HL-60 (cell line): ENCODE data around the gene OSBPL2. TPM values are rescaled to one million over a fixed set of nuclear protein-coding genes. Genes with fewer than 3 reads are reported as not detected.

Experiments
- DNase-seq, 2 experiments: peaks; one replicate each; pipeline ENCODE4 v3.0.0-alpha.2; 2010 to 2020; ENCODE audit warnings: low read depth in 1 of 2, low spot score in 1 of 2
- H3K27ac ChIP-seq: fragments of 250-450 bp; sonication (Bioruptor Pico); replicated peaks from 2 replicates; pipeline ENCODE4 v1.5.1; 2020; ENCODE audit warnings: mild to moderate bottlenecking, moderate library complexity
- H3K27me3 ChIP-seq: fragments of 250-450 bp; sonication (Bioruptor Pico); 2 replicates; pipeline ENCODE4 v1.5.1; 2021; ENCODE audit warnings: mild to moderate bottlenecking, moderate library complexity; ENCODE audit not compliant: insufficient read depth, poor library complexity, severe bottlenecking
- H3K4me3 ChIP-seq: replicated peaks from 2 replicates; pipeline ENCODE4 v1.5.1; 2011; ENCODE audit warnings: mild to moderate bottlenecking, control low read depth, low read length; ENCODE audit not compliant: insufficient read depth
- GABPA ChIP-seq: IDR thresholded peaks from 2 replicates; pipeline ENCODE4 v1.6.1; 2012; ENCODE audit warnings: low read depth
- POLR2AphosphoS5 ChIP-seq: IDR thresholded peaks from 2 replicates; pipeline ENCODE4 v1.6.1; 2012; ENCODE audit warnings: low read depth
- SPI1 ChIP-seq: IDR thresholded peaks from 2 replicates; pipeline ENCODE4 v1.6.1; 2012; ENCODE audit warnings: low read depth, mild to moderate bottlenecking, borderline replicate concordance
- microRNA-seq: library from miRNA; unstranded; fragments of <30 nt; microRNA quantifications from one replicate; pipeline ENCODE4, GENCODE V29; 2018
- TF ChIP-seq, protein P1 (sequence below): IDR thresholded peaks from one replicate; pipeline ENCODE4 v1.5.1; 2011; ENCODE audit warnings: low read length, control low read depth, inconsistent platforms; ENCODE audit not compliant: insufficient read depth
- TF ChIP-seq, protein P2 (sequence below): IDR thresholded peaks from 2 replicates; pipeline ENCODE4 v1.6.1; 2012; ENCODE audit warnings: low read depth; ENCODE audit not compliant: insufficient replicate concordance

OSBPL2 gene

DNA sequence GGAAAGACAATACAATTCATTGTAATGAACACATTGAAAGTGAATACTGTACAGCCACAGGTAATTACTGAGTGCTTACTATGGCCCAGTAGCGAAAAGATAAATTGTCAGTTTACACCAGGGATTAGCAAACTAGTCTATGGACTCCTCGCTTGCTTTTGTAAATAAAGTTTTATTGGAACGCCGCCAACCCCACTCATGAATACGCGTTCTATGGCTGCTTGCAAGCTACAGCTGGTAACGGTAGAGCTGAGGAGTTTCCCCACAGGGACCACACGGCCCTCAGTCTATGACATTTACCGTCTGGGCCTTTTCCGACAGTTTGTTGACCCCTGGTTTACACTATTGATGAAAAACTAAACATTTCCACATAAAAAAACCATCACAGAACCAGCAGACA is 104.6 kb downstream of the OSBPL2 start:
- DNase-seq = no peak
- Histone ChIP-seq H3K27ac (no peak overlapping the region), H3K4me3 (no peak overlapping the region), H3K27me3 (no peaks in the 10 kb centered on the region)
- no peak for TF ChIP-seq POLR2AphosphoS5
- no peak for TF ChIP-seq GABPA
- TF ChIP-seq, protein P1, sequence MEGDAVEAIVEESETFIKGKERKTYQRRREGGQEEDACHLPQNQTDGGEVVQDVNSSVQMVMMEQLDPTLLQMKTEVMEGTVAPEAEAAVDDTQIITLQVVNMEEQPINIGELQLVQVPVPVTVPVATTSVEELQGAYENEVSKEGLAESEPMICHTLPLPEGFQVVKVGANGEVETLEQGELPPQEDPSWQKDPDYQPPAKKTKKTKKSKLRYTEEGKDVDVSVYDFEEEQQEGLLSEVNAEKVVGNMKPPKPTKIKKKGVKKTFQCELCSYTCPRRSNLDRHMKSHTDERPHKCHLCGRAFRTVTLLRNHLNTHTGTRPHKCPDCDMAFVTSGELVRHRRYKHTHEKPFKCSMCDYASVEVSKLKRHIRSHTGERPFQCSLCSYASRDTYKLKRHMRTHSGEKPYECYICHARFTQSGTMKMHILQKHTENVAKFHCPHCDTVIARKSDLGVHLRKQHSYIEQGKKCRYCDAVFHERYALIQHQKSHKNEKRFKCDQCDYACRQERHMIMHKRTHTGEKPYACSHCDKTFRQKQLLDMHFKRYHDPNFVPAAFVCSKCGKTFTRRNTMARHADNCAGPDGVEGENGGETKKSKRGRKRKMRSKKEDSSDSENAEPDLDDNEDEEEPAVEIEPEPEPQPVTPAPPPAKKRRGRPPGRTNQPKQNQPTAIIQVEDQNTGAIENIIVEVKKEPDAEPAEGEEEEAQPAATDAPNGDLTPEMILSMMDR = no peak
- TF ChIP-seq, protein P2, sequence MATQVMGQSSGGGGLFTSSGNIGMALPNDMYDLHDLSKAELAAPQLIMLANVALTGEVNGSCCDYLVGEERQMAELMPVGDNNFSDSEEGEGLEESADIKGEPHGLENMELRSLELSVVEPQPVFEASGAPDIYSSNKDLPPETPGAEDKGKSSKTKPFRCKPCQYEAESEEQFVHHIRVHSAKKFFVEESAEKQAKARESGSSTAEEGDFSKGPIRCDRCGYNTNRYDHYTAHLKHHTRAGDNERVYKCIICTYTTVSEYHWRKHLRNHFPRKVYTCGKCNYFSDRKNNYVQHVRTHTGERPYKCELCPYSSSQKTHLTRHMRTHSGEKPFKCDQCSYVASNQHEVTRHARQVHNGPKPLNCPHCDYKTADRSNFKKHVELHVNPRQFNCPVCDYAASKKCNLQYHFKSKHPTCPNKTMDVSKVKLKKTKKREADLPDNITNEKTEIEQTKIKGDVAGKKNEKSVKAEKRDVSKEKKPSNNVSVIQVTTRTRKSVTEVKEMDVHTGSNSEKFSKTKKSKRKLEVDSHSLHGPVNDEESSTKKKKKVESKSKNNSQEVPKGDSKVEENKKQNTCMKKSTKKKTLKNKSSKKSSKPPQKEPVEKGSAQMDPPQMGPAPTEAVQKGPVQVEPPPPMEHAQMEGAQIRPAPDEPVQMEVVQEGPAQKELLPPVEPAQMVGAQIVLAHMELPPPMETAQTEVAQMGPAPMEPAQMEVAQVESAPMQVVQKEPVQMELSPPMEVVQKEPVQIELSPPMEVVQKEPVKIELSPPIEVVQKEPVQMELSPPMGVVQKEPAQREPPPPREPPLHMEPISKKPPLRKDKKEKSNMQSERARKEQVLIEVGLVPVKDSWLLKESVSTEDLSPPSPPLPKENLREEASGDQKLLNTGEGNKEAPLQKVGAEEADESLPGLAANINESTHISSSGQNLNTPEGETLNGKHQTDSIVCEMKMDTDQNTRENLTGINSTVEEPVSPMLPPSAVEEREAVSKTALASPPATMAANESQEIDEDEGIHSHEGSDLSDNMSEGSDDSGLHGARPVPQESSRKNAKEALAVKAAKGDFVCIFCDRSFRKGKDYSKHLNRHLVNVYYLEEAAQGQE = no peak
- no peak for TF ChIP-seq SPI1

DNA sequence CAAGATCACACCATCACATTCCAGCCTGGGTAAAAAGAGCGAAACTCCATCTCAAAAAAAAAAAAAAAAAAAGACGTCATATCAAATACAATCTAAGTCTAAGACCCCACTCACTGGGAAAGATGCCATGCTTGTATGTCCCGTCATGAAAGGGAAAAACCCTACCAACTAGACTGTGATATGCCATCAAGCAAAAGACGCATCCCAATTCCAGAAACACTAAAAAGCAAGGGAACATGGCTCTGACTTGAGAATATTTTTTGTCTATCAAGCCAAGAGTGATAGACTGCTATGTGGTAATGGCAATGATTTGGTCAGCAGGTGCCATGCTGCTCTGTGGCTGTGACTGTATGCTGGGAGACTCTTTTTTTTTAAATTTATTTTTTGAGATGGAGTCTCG is 105.8 kb downstream of the OSBPL2 start:
- no peak for DNase-seq
- Histone ChIP-seq H3K27ac (no peak overlapping the region), H3K27me3 (no peaks in the 10 kb centered on the region), H3K4me3 (no peak overlapping the region)
- TF ChIP-seq POLR2AphosphoS5 (no peak), SPI1 (no peak), GABPA (no peak)
- TF ChIP-seq, protein P1 = no peak
- TF ChIP-seq, protein P2 = no peak

DNA sequence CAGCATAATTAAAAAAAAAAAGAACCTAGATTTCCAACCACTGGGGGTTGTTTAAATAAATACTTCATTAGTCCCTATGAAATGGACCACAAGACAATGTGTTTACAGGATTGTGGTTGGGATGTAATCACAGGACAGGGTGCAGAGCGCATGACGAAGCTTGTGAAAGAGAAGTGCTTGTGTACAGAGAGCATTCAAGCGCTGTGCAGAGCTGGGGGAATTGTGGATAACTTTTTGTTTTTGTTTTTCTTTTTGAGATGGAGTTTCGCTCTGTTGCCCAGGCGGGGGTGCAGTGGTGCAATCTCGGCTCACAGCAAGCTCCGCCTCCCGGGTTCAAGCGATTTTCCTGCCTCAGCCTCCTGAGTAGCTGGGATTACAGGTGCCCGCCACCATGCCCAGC is 106.5 kb downstream of the OSBPL2 start:
- Histone ChIP-seq H3K4me3 (no peak overlapping the region), H3K27ac (no peak overlapping the region), H3K27me3 (no peaks in the 10 kb centered on the region)
- TF ChIP-seq POLR2AphosphoS5 (no peak), GABPA (no peak), SPI1 (no peak)
- TF ChIP-seq, protein P1 = no peak
- TF ChIP-seq, protein P2 = no peak
- no peak for DNase-seq

Small RNAs within 50 kb of the gene (microRNA-seq; reads per million reads assigned to microRNA genes)
- not detected for gene MIR4758
